HG02798 (cell line): ENCODE data around the gene SUGCT.

Source experiments
- ATAC-seq: cut with Tn5 transposase; IDR thresholded peaks from one replicate; pipeline ENCODE4 v1.9.1; 2021; ENCODE audit warnings: mild to moderate bottlenecking; ENCODE audit not compliant: unreplicated experiment, poor library complexity

SUGCT gene

DNA sequence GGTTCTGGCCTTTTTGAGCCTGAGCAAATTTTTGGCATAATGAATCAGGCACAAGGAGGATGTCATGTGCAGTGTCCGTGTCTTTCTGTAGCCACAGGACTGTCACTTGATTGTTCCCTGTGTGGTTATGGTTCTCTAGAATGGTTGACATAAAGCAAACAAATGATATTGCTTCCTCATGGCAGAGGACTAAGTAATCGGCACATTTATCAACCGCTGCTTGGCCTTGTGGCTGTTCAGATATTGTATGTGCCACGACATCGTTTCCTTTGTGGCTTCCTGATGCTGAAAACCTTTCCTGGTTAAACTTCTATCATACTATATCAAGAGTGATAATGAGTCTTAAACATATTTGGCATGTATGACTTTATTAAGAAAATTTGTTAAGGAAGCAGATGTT lies 598.8 kb downstream of the SUGCT start:
- no peak for ATAC-seq

DNA sequence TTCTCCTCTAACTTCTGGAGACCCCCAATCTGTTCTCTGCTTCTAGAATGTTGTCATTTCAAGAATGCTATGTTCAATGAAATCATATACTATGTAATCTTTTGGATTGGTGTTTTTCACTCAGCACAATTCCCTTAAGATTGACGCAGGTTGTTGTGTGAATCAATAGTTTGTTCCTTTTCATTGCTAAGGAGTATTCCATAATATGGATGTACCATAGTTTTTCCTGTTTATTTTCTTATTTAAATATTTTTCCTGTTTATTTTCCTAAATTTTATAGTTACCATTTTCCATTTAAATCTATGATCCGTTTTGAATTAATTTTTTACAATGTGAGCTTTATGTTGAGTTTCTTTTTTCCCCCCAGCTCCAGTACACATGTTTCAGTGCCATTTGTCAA lies 604.5 kb downstream of the SUGCT start:
- ATAC-seq: no peak

DNA sequence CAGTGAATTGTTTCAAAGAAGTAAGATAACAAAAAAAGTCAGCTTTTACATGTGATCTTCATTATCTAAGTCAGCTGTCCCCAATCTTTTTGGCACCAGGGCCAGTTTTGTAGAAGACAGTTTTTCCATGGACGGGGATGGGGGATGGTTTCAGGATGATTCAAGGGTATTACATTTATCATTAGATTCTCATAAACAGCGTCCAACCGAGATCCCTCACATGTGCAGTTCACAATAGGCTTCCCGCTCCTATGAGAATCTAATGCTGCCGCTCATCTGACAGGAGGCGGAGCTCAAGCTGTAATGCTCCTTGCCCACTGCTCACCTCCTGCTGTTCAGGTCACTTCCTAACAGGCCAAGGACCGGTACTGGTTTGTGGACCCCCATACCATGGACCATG lies 607.5 kb downstream of the SUGCT start:
- no peak for ATAC-seq

DNA sequence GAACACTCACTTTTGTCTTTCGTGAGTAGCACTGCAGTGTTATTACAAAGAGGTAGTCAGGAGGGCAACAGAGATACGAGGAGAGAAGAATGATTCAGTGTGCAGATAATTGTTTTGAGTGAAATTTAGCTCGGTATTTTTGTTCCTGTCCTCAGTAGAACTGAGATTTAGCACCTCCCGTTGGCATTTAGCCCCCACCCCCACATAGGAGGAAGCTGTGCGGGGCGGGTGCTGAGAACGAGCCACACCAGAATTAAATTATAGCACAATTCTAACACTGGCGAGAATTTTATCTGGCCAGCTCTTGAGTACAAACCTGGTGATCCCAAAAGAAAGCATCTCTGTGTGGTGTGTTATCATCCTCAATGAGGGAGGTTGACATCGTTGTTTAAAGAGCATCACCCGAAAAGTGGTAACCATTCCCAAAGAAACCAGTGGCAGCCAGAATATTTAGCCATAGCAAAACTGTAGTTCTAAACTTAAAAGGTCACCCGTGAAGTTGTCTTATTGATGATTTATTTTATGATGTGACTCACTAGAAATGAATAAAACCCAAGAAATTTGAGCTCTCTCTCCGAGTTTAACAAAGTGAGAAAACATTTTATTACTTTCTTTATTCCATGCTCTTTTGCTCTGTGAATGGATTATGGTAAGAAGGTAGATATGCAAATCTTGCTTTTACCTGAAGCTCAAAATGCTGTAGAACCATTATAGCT lies 612.2 kb downstream of the SUGCT start:
- no peak for ATAC-seq

DNA sequence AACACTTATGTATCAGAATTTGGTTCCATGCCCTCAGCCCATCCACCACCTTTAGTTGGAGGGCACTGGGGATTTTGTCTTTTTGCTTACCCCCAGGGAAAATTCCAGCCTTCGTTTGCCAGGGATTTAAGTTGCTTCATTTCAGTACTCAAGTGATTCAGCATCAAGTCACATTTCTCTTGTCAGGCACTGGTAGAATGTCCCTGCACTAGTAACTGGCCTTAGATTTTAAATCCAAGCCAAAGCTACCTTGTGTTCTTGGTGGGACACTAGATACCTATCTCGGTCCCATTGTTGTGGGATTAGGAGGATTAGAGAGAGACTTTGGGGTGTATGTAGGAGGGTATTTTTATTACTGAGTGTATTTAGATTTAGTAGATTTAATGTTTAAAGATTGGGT lies 613.1 kb downstream of the SUGCT start:
- ATAC-seq: no peak

DNA sequence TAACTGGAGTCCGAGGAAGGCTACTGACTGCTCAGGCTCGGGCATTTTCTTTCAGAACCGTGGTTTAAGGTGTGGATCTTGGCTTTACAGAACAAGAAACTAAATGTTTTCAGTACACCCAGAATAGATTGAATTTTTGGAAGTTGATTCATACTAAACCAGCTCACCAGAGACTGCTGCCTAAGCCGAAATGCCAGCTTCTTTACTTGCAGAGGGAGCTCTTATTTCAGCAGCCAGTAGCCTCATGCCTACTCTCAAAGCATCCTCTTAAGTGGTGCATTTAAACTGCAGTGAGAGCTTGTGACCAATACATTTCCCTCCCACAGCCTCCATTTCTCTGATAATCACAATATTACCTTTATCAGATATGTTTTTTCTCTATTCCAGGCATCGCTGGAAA lies 615.1 kb downstream of the SUGCT start:
- ATAC-seq: no peak

DNA sequence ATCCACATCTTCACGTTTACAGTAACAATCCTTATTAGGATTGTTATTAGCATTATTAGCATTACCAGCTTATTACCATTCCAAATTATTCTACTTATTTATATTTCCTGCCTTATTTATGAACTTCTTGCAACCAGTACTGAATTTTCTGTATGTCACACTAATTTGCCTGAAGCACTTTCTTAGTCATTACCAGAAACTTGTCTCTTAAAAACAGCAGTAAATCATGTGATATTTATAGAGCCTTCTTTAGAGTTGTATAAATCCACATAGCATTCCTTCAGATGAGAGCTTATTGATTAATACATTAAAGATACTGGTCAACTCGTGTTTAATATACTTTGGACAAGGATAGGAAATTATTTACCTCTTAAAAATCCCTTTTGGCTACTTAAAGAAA lies 618.6 kb downstream of the SUGCT start:
- ATAC-seq: no peak

DNA sequence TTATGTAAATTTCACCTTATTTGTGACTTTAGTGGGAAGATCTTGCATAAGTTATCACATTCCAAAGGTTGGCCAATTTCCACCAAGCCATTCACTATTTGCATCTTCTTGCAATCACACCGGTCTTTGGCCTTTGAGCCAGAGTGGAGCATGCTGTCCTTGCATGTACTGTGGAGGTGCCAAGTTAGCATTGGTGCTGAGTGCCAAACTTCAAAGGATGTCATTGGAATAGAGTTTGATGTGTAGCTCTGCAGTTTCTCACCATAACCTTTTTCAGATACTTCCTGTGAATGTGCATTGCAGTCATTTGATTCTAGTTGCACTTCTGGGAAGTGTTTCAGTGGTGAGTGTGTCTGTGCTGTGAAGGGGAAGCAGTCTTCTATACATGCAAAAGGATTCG lies 620.6 kb downstream of the SUGCT start:
- ATAC-seq: no peak

DNA sequence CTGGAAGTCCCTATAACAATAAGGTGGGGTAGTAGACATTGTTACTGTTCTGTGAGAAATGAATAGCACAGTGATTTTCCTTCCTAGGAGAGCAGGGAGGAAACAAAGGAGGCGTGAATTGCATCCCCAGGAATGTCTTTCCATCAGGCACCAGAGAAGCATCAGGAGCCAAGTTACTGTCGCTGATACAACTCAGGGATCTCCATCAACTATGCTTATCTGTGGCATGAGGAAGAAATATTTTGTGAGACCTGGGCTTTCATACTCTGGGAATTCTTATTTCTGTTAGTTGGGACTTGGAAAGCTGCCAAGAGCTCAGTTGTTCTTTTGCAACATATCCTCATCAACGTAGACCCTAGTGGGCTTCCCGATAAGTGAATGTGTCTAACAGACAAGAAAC lies 622.3 kb downstream of the SUGCT start:
- no peak for ATAC-seq

DNA sequence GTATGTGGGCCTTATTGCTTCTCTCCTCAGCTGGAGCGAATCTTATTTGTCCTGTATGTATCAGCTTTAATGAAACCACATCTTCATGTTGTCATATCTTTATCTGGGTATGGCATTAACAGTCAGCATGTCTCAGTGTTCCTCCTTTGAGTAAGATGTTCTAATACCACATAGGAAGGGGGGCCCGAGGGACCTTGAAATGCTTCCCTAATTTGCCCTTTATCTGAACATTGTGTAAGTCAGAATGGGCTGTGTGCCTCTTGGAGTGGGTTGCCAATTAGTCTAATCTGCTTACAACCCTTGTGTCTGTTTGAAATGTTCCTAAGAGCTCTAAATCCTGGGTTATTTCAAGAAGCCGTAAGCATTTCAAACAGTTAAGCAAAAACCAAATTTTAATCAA lies 623.8 kb downstream of the SUGCT start:
- no peak for ATAC-seq

DNA sequence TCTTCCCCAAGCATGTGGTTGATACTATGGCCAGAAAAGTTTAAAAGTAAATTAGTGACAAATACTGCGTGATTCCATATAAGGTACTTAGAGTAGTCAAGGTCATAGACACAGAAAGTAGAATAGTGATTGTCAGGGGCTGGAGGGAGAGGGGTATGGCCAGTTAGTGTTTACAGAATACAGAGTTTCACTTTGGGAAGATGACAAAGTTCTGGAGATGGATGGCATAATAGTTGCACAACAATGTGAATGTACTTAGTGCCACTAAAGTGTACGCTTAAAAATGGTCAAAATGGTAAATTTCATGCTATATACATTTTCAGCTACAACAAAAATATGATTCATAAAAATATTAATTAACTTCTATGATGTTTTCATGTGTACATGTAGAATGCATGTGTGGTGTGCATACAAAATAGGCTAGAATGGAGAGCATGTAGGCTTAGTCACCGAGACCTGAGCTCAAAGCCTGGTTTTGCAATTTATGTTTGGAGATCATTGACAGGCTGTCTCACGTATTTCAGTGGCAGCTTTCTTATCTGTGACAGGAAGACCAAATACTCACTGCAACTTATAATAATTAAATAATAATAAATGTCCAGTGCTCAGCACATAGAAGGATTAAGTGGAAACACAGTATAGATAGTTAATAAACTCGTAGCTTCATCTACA lies 625.6 kb downstream of the SUGCT start:
- ATAC-seq: no peak

DNA sequence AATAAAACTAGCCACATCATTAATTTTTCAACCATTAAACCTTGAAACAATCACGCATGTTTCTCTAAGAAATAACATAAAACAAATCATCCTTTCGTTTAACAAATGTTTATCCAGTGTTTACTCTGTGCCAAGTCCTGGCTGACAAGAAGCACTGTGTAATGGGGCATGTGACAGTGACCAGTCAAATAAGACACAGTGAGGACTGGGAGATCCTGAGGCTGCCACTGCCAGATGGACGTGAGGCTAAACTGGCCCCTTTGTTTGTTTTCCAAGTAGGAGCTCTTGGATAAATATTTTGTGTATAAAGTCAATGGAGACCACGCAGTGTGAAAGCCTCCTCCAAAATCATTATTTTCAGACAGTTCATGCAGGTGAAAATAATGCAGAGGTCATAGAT lies 626.2 kb downstream of the SUGCT start:
- no peak for ATAC-seq

DNA sequence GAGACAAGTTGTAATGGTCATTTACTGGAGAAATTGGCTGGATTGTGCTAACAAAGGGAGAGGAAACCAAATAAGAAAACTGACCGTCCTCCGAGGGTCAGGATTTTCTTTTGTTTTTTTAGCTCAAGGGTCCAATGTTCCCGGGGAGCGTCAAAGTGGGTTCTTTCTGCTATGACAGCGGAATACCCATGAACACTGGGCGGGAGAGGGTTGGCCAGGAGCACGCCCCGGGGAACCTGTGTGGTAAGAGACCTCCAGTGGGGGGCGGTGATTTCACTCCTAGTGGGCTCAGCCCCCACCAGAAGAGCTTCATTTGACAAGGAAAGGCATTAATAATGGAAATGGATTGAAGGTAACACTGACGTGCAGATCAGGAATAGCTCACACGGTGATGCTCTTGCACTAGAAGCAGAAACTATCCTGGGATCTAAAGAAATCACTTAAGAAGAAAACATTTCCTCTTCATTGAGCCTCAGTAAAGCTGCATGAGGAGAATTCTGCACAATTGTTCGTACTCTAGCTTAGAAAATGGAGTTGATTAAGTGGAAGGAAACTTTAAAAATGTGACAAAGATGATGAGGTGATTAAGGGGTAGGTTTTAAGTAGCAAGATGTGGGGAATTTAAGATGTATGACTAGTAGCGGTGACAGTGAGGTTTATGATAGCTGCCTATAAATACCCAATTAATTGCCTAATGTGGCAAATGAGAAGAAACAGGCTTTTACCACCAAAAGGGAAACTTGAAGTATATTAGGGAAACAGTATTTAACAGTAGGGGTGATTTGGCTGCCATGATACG lies 627.2 kb downstream of the SUGCT start:
- no peak for ATAC-seq

DNA sequence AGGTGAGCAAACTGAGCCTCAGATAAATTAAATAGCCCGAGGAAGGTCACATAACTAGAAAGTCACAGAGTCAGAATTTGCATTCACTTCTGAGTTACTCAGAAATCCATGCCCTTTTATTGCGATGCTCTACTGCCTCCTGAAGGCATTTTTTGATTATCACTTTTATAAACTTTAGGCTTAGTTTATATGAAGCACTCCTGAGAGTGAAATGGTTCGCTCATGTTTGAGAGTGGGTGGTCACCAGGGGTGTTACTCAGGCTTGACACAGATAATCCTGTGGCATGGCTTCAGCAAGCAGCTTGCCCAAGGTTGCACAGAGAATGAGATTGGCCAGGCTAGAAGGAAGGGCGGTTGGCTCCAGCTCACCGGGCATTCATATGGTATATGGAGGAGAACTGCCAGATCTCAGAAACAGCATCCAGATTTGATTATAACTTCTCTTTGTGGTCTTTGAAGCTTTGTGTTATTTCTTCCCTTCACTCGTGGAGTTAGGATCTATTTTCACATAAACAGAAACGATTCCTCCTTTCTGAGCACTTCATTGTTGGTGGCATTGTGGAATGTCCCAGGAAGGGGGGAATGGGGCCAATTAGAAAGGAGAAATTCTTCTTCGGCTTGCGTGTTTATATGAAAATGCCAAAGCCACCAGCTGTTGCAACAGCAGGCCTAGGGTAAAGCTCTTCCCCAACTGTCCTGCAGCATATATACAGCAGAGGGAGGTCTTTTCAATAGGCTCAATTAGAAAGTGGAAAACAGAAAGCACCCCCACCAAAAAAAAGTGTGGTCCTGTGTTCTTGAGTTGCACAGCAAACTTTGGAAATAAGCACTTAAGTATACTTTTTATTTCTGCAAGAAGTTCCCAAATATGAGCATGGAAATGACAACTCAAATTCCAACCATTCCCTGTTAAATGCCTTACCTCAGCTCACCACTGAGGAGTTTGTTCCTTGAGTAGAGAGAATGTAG lies 628.8 kb downstream of the SUGCT start:
- ATAC-seq: no peak

DNA sequence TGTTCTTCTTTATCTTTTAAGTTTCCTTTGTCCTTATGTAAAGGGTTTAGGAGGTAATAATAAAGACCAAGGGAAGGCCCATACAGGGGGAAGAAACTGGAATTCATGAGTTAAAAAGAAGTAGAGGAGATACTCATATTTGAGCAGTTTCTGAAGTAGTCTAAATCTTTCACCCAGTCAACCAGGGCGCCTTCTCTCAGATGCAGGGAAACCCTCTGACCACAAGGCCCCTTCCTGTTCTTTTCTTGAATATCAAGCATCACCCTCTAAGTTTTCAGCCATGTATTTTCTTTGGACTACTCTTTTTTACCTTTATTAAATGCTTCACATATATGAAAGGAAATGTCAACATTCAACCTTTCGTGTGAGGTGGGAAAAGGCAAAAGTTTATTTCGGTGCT lies 630.8 kb downstream of the SUGCT start:
- ATAC-seq: no peak

DNA sequence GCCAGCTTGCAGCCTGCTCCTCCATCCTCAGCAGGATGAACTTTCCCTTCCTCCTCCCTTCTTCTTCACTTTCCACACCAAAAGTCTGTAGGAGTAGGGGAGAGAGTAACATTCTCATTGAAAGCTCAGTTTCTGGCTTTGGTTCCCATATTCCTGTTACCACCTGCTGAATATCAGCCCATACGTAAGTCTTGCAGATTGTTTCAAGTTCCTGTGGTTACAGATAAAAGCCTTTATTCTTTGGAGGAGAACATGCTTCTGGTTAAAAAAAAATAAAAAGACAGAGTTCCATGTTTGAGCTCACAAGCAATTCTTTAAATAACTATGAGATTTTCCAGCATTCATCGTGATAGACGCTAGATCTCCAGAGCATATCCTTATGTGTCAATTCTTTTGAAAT lies 637.3 kb downstream of the SUGCT start:
- no peak for ATAC-seq

DNA sequence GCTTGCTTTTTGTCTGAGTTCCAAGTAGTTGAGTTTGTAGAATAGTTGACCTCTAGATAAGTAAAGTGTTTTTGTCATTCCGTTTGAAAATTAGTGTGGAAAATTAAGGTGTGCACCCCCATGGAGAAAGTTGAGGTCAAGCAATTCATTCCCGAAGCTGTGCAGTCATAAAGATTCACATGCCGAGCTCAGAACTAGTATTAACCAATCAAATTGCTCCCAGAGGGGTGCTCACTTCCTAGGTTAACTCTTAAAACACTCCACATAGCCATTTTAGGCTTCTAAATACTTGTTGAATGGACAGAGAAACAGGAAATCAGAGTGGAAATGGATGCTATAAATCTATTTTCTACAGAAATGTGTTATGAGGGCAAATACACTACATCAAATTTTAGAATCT lies 638.9 kb downstream of the SUGCT start:
- no peak for ATAC-seq

DNA sequence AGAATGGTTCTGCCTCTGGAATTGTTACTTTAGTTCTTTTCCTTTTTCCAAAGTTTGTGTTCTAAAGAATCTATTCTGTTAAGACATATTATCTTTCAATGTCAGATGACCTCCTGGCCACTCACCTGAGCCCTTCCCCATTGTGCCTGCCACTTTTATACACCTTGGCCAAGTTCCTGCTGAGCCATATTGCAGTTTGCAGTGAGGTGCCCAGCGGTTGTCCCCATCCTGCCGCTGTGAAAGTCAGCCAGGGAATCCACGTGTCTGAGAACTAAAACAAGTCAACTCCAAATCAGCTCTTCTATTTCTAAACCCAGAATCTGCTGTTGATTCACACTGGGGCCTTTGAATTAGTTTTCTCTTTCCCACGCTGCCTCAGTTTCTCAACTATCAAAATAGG lies 641.1 kb downstream of the SUGCT start:
- no peak for ATAC-seq

DNA sequence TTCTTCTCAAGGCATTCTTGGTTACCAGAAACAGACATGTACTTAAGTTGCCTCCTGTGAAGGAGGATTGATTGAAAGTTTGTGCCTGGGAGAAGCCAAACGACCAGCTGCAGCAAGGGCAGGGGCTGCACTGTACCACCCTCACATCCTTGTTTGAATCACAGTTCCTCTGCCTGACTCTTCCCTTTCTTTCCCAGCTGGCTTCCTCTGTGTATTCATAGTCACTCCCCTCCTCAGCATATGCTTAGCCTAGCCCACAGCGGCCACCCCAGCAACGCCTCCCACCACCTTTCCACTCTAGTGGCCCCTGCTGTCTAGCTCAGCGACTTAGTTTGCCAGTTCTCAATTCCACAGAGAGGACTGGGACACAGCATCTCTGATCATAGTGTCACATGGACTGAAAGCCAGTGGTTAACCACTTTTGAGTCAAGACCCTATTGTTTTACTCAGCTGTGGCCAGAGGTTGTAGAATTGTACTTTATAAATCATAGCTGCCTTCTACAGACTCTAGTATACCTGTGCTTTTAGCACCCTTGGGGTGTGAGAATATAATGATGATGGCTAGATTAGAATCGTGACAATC lies 643.0 kb downstream of the SUGCT start:
- no peak for ATAC-seq

DNA sequence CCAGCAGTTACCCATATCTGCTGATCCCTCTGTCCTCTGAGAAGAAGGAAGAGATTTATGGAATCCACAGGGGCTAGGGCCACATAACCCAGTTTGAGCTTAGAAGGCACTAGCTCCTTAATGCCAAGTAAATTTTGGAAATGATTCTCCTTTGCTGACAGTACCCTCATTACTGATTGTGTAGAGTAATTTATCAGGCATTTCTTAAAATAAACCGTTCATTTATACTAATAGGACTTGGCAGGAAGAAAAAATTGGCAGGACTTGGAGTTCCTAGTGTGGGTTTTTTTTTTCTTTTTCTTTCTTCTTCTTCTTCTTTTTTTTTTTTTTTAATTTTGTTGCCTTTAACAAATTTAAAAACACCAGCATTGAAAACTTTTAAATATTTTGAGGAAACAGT lies 645.7 kb downstream of the SUGCT start:
- no peak for ATAC-seq
